LNCAP (cell line): ENCODE results near the gene UPK3A.

Experiments used
- CTCF ChIP-seq: fragments of 450-650 bp; IDR thresholded peaks from 2 replicates; pipeline ENCODE4 v1.5.1; 2017; ENCODE audit warnings: mild to moderate bottlenecking

Gene UPK3A

GRCh38 chr22:45270095-45271020 is 14.4 kb upstream of the UPK3A start:
- no peak for TF ChIP-seq CTCF

GRCh38 chr22:45271667-45272201 is 13.0 kb upstream of the UPK3A start:
- no peak for TF ChIP-seq CTCF

GRCh38 chr22:45272498-45272897 is 12.3 kb upstream of the UPK3A start:
- TF ChIP-seq CTCF: no peak

- TF ChIP-seq CTCF: no peak
Measured at GRCh38 chr22:45273452-45274075, 11.2 kb upstream of the UPK3A start.

GRCh38 chr22:45276507-45277105 is 8.1 kb upstream of the UPK3A start:
- TF ChIP-seq CTCF: no peak

GRCh38 chr22:45278125-45278524 is 6.6 kb upstream of the UPK3A start:
- no peak for TF ChIP-seq CTCF

- TF ChIP-seq CTCF: no peak
Measured at GRCh38 chr22:45280587-45280980, 4.2 kb upstream of the UPK3A start.
